Measurements from ENCODE around the gene COL25A1.

- no peak for TF ChIP-seq EZH2phosphoT487 (IDR thresholded peaks at IDR 0.05; ENCODE audit: insufficient read depth, low read depth)
- TF ChIP-seq EZH2 (IDR thresholded peaks at IDR 0.05; ENCODE audit: insufficient read depth, poor library complexity, severe bottlenecking), result no peak
These were observed 420.5 kb downstream of the COL25A1 start for GRCh38 chr4:108881986-108882385.
